ENCODE results near the gene ACTR3C. TPM values are rescaled to one million over a fixed set of nuclear protein-coding genes. Genes with fewer than 3 reads are reported as not detected.

Gene ACTR3C
- total and polyA plus RNA-seq, 10 of the 15 experiments (the other 5 are each of a cell fraction or from before 2014, with no cell fraction given), result 2.0 to 10.2 (median 6.3) TPM

- TF ChIP-seq POLR2AphosphoS2 (IDR thresholded peaks at IDR 0.05; ENCODE audit: low read depth, low read length) (0 out of 2 replicates have a peak, but pooled peaks have one; percentile 34), RBBP5 (conservative IDR thresholded peaks at IDR 0.05) (no peak), IKZF2 (IDR thresholded peaks at IDR 0.05) (peak in 1 of 2 experiments; percentile 34; a peak in 2 of 4 replicates), KAT2A (conservative IDR thresholded peaks at IDR 0.05; ENCODE audit: control insufficient read depth, low read depth, low read length) (no peak), PML (IDR thresholded peaks at IDR 0.05; ENCODE audit: low read length) (peak; percentile 80), TBL1XR1 (IDR thresholded peaks at IDR 0.05; ENCODE audit: low read depth, low read length) (peak; percentile 4; the same call in 1 of the 2 replicates), ZBED1 (IDR thresholded peaks at IDR 0.05; ENCODE audit: borderline replicate concordance) (peak; percentile 66; the same call in 1 of the 2 replicates), DPF2 (IDR thresholded peaks at IDR 0.05) (peak; percentile 94), EP300 (IDR thresholded peaks at IDR 0.05; ENCODE audit: borderline replicate concordance in 1 of 2, control insufficient read depth in 1 of 2, low read depth in 2 of 2, low read length in 2 of 2) (no peak), STAT1 (conservative IDR thresholded peaks at IDR 0.05) (no peak), PKNOX1 (IDR thresholded peaks at IDR 0.05) (no peak), SP1 (IDR thresholded peaks at IDR 0.05; ENCODE audit: low read depth, low read length) (no peak), BCL11A (IDR thresholded peaks at IDR 0.05; ENCODE audit: low read depth, low read length) (no peak; the same call in 1 of the 2 replicates), RCOR1 (conservative IDR thresholded peaks at IDR 0.05; ENCODE audit: low read depth, low read length) (no peak), YY1 (IDR thresholded peaks at IDR 0.05; ENCODE audit: low read depth, low read length) (no peak), MYC (IDR thresholded peaks at IDR 0.05; ENCODE audit: insufficient read depth, insufficient read length, insufficient replicate concordance, low read length, severe bottlenecking) (peak; percentile 91), BRCA1 (IDR thresholded peaks at IDR 0.05; ENCODE audit: low read depth, low read length) (no peak), CREM (IDR thresholded peaks at IDR 0.05; ENCODE audit: low read depth) (0 out of 2 replicates have a peak, but pooled peaks have one; percentile 29), BHLHE40 (IDR thresholded peaks at IDR 0.05; ENCODE audit: borderline replicate concordance in 1 of 2, low read depth in 2 of 2, low read length in 1 of 2) (peak; percentile 86 to 97), ZNF24 (IDR thresholded peaks at IDR 0.05) (no peak)
- TF ChIP-seq, protein P1, sequence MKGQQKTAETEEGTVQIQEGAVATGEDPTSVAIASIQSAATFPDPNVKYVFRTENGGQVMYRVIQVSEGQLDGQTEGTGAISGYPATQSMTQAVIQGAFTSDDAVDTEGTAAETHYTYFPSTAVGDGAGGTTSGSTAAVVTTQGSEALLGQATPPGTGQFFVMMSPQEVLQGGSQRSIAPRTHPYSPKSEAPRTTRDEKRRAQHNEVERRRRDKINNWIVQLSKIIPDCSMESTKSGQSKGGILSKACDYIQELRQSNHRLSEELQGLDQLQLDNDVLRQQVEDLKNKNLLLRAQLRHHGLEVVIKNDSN (IDR thresholded peaks at IDR 0.05; ENCODE audit: borderline replicate concordance, extremely low read length, insufficient read depth, low read depth, low read length), result no peak
- TF ChIP-seq, protein P2, sequence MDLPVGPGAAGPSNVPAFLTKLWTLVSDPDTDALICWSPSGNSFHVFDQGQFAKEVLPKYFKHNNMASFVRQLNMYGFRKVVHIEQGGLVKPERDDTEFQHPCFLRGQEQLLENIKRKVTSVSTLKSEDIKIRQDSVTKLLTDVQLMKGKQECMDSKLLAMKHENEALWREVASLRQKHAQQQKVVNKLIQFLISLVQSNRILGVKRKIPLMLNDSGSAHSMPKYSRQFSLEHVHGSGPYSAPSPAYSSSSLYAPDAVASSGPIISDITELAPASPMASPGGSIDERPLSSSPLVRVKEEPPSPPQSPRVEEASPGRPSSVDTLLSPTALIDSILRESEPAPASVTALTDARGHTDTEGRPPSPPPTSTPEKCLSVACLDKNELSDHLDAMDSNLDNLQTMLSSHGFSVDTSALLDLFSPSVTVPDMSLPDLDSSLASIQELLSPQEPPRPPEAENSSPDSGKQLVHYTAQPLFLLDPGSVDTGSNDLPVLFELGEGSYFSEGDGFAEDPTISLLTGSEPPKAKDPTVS (IDR thresholded peaks at IDR 0.05; ENCODE audit: low read depth, low read length), result peak; percentile 89; the same call in 1 of the 2 replicates
- TF ChIP-seq, protein P3, sequence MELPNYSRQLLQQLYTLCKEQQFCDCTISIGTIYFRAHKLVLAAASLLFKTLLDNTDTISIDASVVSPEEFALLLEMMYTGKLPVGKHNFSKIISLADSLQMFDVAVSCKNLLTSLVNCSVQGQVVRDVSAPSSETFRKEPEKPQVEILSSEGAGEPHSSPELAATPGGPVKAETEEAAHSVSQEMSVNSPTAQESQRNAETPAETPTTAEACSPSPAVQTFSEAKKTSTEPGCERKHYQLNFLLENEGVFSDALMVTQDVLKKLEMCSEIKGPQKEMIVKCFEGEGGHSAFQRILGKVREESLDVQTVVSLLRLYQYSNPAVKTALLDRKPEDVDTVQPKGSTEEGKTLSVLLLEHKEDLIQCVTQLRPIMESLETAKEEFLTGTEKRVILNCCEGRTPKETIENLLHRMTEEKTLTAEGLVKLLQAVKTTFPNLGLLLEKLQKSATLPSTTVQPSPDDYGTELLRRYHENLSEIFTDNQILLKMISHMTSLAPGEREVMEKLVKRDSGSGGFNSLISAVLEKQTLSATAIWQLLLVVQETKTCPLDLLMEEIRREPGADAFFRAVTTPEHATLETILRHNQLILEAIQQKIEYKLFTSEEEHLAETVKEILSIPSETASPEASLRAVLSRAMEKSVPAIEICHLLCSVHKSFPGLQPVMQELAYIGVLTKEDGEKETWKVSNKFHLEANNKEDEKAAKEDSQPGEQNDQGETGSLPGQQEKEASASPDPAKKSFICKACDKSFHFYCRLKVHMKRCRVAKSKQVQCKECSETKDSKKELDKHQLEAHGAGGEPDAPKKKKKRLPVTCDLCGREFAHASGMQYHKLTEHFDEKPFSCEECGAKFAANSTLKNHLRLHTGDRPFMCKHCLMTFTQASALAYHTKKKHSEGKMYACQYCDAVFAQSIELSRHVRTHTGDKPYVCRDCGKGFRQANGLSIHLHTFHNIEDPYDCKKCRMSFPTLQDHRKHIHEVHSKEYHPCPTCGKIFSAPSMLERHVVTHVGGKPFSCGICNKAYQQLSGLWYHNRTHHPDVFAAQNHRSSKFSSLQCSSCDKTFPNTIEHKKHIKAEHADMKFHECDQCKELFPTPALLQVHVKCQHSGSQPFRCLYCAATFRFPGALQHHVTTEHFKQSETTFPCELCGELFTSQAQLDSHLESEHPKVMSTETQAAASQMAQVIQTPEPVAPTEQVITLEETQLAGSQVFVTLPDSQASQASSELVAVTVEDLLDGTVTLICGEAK (IDR thresholded peaks at IDR 0.05; ENCODE audit: borderline replicate concordance), result 0 out of 2 replicates have a peak, but pooled peaks have one; percentile 53
Observed at GRCh38 chr7:150322833-150323681, at the start of gene ACTR3C, which contains the start of gene LRRC61 (continued).
